Frontal cortex (tissue), 4 donors: ENCODE results near the gene PPP2R3A. TPM values are rescaled to one million over a fixed set of nuclear protein-coding genes. Genes with fewer than 3 reads are reported as not detected.
A peak's percentile ranks its signal among the peaks of the same experiment; 100 is the strongest.
"Not testable (repeated sequence)": the region's sequence is repeated elsewhere in the genome, so short reads cannot be mapped to it uniquely, and the experiment has no call there.

Experiments
- DNase-seq, 2 donors: peaks; one replicate each; pipeline ENCODE4 v3.0.0; 2012; ENCODE audit warnings: low spot score in 2 of 2
- FAIRE-seq: peaks from 2 replicates; lab custom pipeline; 2012; peaks lifted over from hg19 to GRCh38; lab: Jason Lieb, UNC
- total RNA-seq: library from RNA; depleted of rRNA; stranded (reverse); fragments of >200 nt; gene quantifications from one replicate; pipeline ENCODE4 v1.2.3, GENCODE V29; 2014
- donor health status: control.
- donor health status: control.
- donor health status: control.

The PPP2R3A gene
- total RNA-seq, 1 donor from 2014 or later = 36.3 TPM

GRCh38 chr3:136141291-136141785, 175.8 kb downstream of the PPP2R3A start:
- FAIRE-seq = no peak
- no peak for DNase-seq

- FAIRE-seq = no peak
- no peak for DNase-seq
Observed at GRCh38 chr3:136141891-136142290, 176.4 kb downstream of the PPP2R3A start.

DNA sequence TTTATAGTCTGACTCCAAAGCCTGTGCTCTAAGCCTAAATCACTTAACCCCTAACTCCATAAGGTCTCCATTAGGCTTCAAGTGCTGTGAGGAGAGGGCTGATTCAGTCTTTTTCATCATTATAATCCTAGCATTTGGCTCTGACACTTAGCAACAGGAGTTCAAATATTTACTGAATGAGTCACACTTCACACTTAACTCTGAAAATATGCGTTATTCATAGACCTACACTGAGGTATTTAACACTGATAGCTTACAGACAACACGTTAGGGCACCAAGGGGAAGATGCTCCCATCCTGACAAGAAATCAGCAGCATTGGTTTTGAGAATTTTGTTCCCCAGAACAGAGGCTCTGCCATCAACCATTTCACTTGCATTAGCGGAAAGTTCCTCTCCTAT, 177.1 kb downstream of the PPP2R3A start:
- DNase-seq (no peak), FAIRE-seq (no peak)

- DNase-seq, FAIRE-seq: not testable (repeated sequence)
Observed at GRCh38 chr3:136144397-136144796, 178.9 kb downstream of the PPP2R3A start.

- no peak for DNase-seq
- no peak for FAIRE-seq
Observed at GRCh38 chr3:136146981-136147729, 181.6 kb downstream of the PPP2R3A start.

- FAIRE-seq (no peak), DNase-seq (no peak)
Observed at GRCh38 chr3:136149667-136150066, 184.1 kb downstream of the PPP2R3A start.

GRCh38 chr3:136151219-136151618, 185.7 kb downstream of the PPP2R3A start:
- FAIRE-seq (no peak), DNase-seq (no peak)

DNA sequence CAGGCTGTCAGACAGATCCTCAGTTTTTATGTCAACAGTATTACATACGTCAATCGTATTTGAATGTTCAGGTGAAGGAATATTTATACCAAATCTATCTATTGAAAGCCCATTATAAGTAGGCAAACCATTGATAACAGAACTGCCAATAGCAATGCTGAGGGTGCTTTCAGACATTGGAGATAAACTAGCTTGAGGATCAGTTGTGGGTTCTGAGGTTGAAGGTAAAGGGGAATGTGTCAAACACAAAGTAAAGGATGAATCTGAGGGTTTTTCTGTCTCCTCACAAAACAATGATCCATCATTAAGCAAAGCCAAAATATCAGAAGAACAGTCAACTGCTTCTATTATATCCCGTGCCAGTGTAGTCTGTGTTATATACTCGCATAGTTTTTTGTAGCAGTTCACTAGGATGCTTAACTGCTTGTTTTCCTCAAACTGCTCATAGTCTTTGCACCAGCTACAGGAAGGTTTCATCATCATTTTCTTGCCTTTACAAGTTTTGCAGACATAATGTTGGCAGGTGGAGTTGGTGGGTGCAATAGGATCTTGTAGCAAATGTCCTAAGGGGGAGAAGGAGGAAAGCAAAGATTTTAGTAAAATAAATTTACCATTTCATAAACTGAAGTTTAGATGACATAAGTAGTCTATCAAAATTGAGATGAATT, 186.8 kb downstream of the PPP2R3A start:
- FAIRE-seq (no peak), DNase-seq (no peak)

- DNase-seq = no peak
- no peak for FAIRE-seq
Observed at GRCh38 chr3:136152963-136153362, 187.4 kb downstream of the PPP2R3A start.

- FAIRE-seq (no peak), DNase-seq (no peak)
Observed at GRCh38 chr3:136161516-136161915, 196.0 kb downstream of the PPP2R3A start.

- DNase-seq = no peak
- FAIRE-seq = no peak
Observed at GRCh38 chr3:136162322-136162721, 196.8 kb downstream of the PPP2R3A start.

- FAIRE-seq, DNase-seq: not testable (repeated sequence)
Observed at GRCh38 chr3:136163607-136164006, 198.1 kb downstream of the PPP2R3A start.

GRCh38 chr3:136166507-136166906, 201.0 kb downstream of the PPP2R3A start:
- DNase-seq (no peak), FAIRE-seq (no peak)

DNA sequence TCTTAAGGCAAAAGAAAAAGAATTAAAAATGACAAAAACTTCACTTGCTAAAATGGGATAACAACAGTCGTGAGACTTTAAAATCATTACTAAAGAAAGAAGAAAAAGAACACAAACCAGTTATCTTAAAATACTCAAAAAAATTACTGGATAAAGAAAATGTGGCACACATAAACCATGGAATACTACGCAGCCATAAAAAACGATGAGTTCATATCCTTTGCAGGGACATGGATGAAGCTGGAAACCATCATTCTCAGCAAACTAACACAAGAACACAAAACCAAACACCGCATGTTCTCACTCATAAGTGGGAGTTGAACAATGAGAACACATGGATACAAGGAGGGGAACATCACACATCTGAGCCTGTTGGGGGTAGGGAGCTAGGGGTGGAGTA, 202.7 kb downstream of the PPP2R3A start:
- not testable (repeated sequence) for DNase-seq, FAIRE-seq

DNA sequence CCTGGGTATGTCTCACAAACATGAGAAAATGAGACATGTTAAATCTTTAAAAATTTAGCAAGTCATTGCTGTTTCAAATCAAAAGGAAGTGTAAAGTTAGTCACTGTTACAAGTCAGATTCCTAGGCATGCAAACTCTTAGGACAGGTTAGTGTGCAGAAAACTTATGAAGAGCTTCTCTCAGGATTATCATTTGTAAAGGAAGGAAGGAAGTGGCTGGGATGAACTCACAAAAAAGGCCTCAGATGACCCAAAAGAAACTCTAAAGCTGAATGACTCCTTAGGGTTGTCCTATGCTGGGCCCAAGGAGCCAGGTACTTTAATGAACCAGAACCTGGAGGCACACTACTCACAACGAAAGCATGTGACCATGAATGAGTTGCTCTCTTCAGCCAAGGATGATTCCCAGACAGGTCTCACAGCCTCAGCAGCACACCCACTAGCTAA, 205.6 kb downstream of the PPP2R3A start:
- DNase-seq (no peak), FAIRE-seq (no peak)

DNA sequence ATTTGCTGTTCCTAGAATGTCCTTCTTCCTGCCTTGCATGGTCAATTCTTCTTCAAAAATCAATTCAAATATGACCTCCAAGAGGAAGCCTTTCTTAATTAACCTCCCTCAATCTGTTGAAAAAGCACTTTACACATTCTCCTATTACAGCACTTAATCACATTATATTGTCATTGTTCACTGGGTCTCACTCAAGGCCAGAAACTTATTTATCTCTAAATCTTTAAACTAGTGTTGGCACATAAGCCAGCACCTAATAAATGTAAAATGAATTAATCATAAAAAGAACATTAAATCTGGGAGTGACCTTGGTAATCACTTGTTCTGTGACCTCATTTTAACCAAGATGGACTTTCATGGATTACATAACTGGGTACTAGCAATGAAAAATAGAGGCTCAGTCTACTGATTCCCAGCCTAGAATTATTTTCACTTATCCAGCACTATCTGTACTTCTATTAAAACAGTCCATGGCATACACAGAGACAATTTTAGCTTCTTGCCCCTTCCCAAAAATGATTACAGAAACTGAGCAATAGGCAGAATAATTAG, 208.5 kb downstream of the PPP2R3A start:
- no peak for FAIRE-seq
- DNase-seq = no peak

DNA sequence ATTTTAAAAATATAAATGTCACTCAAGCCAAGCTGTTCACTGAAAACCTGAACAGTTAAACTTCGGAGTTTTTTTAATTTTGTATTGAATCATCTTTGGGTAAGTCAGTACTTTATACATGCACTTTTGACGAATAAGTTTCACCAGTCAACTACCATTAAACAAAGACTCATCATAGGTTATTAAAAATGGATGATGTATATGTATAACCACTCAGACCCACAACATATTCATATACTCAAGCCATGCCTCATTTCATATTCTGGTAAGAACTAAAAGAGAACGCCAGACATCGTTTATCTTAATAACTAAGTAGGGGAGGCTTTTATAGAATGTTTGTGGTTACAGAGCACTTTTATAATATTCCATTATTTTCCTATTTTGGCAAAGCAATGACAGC, 212.3 kb downstream of the PPP2R3A start:
- FAIRE-seq = no peak
- DNase-seq = no peak

GRCh38 chr3:136181741-136182140, 216.2 kb downstream of the PPP2R3A start:
- FAIRE-seq = peak; percentile 52

DNA sequence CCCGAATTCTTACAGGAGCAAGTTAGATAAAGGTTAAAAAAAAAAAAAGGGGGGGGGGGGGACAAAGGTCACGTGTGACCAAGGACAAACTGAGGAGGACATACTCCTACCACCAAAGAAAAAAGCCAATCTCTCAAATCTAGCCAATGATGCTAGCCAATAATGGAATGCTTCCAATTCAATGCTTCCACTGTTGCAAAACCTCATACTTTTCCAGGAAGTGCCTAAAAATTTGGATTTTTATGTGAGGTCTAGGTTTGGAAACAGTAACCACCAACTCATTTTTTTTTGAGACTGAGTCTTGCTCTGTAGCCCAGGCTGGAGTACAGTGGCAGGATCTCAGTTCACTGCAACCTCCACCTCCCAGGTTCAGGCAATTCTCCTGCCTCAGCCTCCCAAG, 219.2 kb downstream of the PPP2R3A start:
- FAIRE-seq (no peak), DNase-seq (no peak)

More at GRCh38 chr3:136181741-136182140, 216.2 kb downstream of the PPP2R3A start:
- no peak for DNase-seq

GRCh38 chr3:136186344-136186743, 220.8 kb downstream of the PPP2R3A start:
- no peak for DNase-seq
- no peak for FAIRE-seq

GRCh38 chr3:136186846-136187245, 221.3 kb downstream of the PPP2R3A start:
- FAIRE-seq = no peak
- DNase-seq = no peak
